HG02852 (cell line): ENCODE measurements around the gene MEF2C.
A peak's percentile ranks its signal among the peaks of the same experiment; 100 is the strongest.
"Not testable (repeated sequence)": the region's sequence is repeated elsewhere in the genome, so short reads cannot be mapped to it uniquely, and the experiment has no call there.

ENCODE experiments used
- ATAC-seq: cut with Tn5 transposase; IDR thresholded peaks from one replicate; pipeline ENCODE4 v1.9.1; 2021; ENCODE audit warnings: mild to moderate bottlenecking, moderate library complexity; ENCODE audit not compliant: unreplicated experiment

MEF2C gene

GRCh38 chr5:88883059-88883835 lies at the start of gene MEF2C:
TSS of gene MEF2C (minus strand) at chr5:88883184. CDS start at chr5:88823788, 59,396 bp downstream.
- peak; percentile 33 for ATAC-seq

DNA sequence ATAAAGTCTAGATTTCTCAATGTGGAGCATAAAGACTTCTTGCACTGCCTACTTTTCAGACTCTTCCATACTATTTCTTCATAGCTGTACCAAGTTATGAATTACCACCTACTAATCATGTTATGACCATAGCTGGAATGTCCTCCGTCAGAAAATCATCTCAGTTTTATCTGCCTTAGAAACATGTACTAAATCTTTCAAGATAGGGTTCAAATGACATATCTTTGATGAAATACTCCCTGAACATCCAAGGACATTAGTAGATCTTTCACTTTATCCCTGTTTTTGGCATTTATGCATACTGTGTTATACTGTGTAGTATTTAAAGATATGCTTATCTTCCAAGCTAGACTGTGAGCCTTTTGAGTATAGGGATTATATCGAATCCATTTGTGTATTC lies 49.6 kb upstream of the MEF2C start:
- no peak for ATAC-seq

GRCh38 chr5:88930335-88930734 lies 47.4 kb upstream of the MEF2C start:
- no peak for ATAC-seq

DNA sequence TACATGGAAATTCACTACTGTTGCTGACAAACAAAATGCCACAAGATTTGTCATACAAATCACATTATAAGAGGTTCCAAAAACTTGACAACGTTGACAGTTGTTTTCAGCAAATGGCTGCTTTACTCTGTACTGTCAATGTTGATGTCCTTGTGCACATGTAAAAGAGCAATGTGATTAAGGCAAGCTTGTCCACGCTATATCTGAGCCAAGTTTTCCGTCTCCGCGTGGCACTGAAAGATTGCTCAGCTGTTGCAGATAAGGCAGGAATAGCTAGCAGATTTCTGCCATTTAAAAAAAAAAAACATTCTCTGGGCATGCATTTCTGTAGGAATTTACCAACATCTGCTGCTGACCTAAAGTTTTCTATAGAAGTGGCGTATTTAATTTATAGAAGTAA lies 46.4 kb upstream of the MEF2C start:
- no peak for ATAC-seq

GRCh38 chr5:88926774-88927173 lies 43.8 kb upstream of the MEF2C start:
- no peak for ATAC-seq

GRCh38 chr5:88925692-88926490 lies 42.9 kb upstream of the MEF2C start:
- ATAC-seq, result no peak

DNA sequence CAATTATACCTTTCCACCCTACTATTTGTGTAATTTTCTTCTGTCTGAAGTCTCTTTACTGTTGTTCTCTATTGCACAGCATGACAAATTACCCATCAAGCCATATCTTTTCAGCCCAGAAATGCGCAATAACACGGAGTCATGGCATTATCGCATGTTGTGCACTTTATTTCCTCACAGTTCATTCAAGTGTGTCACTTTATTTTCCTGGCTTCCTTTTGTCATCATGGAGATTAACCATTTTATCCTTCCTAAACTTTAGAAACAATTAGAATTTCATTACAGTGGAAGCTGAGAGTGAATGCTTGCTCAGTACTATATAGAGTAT lies 41.3 kb upstream of the MEF2C start:
- no peak for ATAC-seq

DNA sequence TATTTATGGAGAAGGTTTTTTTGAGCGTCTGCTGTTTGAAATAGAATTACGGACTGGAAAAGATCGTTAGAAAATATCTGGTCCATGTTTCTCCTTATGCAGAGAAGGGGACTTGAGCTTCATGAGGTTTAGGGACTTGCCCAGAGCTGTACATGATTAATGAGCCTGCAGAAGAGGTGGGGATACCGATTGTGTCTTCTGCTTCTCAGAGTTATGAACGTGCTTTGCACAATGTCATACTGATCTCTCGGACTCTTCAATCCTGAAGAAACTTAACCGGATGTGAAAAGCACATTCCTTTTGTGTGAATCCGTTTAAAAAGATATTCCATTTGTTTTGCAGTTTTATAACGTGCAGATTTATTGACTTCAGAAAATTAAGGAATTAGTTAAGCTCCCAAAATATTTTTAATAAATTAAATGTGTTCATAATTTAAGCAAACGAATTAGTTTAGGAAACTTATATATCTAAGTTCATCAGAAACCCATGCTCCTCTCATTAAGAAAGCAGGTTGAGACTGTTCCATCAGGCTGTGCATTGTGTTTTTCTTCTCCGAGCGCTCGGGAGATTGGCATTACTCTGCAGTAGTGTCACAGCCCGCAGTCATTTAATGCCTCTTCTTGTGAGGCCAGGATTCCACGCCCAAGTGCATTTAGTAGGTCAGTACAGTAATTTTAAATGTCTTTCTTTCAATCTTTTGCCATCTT lies 40.8 kb upstream of the MEF2C start:
- no peak for ATAC-seq

DNA sequence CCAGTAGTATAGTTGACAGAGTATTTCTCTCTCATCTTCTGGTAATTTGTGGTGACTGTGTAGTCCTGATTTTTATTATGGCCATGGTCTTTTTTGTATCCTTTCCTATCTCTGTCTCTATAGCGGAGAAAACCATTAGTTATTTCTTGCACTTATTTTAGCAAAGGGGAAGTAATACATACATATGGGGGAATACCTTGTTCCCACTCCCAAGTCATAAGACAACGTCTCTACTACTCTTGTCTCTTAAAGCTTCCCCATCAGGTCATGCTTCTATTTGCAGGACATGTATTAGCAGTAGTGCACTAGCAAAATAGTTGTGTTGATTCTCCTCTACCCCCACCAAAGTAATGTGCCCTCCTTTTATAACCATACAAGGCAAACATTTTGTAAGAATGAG lies 29.8 kb upstream of the MEF2C start:
- ATAC-seq, result not testable (repeated sequence)

- ATAC-seq, result not testable (repeated sequence)
Observed at GRCh38 chr5:88911059-88911572, 28.1 kb upstream of the MEF2C start.

DNA sequence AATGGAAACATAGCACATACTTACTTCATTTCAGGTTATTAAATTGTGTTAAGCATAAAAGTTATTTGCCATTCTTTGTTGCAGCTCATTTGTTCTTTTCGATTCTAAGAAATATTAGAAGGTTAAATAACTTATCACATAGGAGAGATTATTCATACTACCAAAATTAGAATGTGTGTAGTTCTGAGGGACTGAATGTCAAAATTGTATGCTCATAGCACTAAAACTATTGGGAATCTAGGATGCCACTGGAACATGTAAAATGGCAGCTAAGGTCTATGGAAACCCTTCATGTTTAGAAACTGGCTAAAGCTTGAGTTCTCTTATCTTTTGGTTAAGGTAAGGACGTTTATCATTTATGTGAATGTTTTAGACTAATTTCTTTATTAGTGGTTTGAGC lies 21.5 kb upstream of the MEF2C start:
- not testable (repeated sequence) for ATAC-seq

GRCh38 chr5:88903966-88904365 lies 21.0 kb upstream of the MEF2C start:
- not testable (repeated sequence) for ATAC-seq

GRCh38 chr5:88901077-88901476 lies 18.1 kb upstream of the MEF2C start:
- ATAC-seq, result not testable (repeated sequence)

DNA sequence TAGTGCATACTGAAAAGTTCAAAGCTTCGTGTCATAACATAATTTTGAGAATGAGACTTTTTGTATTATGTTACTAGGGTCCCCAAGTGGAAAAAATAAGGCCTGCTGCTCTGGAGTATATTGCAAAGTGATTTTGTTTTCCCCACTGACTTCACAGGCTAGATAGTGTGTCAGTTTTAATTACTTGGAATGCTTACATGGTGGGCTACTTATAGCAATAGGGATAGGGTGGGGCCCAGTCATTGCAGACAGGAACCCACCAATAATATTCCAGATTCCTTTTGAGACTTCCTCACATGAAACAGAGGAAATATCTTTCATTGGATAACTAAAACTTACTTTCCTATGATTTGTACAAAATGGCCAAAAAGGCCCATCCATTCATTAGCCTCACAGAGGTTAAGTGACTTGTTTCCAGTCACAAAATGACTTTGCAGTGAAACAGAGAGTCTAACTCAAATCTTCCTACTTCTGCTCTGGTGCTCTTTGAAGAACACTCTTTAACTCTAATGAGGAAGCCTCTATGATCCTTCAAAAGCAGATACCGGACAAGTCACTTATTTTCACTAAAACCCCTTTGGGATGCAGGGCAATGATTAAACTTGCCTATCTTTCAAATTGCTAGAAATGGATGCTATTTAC lies 16.2 kb upstream of the MEF2C start:
- ATAC-seq, result peak; percentile 69

GRCh38 chr5:88897748-88898147 lies 14.8 kb upstream of the MEF2C start:
- ATAC-seq, result no peak

- no peak for ATAC-seq
Observed at GRCh38 chr5:88895681-88896501, 12.9 kb upstream of the MEF2C start.

- ATAC-seq, result no peak
Observed at GRCh38 chr5:88892669-88893068, 9.7 kb upstream of the MEF2C start.

- ATAC-seq, result no peak
Observed at GRCh38 chr5:88890070-88890781, 7.2 kb upstream of the MEF2C start.
